HG02938 (cell line): Measurements from ENCODE around the gene TRERF1.

Source experiments
- ATAC-seq: cut with Tn5 transposase; IDR thresholded peaks from one replicate; pipeline ENCODE4 v1.9.1; 2021; ENCODE audit warnings: mild to moderate bottlenecking, moderate library complexity; ENCODE audit not compliant: unreplicated experiment

TRERF1 gene

DNA sequence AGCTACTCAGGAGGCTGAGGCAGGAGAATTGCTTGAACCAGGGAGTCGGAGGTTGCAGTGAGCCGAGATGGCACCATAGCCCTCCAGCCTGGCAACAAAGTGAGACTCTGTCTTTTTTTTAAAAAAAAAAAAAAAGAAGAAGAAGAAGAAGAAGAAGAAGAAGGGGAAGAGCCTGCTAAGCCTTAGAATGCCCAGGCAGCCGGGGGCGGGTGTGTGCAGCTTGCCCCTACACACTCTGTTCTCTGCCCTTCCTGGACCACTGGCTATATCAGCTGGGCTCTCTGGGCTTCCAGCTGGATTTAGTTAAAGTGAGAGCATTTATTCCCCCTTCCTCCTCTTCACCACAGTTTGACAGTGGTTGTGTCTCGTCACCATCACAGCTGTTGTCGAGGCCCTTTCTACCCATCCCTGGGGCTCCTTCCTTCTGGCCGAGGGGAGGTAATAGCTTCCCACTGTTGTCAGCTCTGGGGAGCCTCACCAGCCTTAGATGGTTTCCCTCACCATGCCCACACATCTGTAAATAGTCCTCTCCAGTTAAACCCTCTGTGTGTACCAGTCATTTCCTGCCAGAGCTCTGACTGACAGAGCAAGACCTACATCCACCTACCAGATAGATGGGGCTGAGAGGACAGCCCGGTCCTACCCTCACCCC is 77.6 kb downstream of the TRERF1 start:
- no peak for ATAC-seq

DNA sequence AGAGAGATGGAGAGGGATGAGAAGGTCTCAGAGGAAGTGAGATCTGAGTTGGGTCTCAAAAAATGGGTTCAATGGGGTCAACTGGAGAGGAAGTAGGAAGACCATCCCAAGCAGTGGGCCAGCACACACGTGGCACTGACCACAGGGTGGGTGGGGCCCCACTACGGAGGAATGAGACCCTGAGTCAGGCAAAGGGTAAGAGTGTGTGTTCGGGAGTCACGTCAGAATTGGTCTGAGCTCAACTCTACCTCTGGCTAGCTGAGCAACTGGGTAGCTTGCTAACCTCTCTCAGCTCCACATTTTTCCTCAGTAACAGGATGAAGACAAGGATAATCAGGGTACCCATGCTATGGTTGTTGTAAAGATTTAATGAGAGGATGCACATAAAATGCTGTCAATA is 79.0 kb downstream of the TRERF1 start:
- ATAC-seq = no peak

DNA sequence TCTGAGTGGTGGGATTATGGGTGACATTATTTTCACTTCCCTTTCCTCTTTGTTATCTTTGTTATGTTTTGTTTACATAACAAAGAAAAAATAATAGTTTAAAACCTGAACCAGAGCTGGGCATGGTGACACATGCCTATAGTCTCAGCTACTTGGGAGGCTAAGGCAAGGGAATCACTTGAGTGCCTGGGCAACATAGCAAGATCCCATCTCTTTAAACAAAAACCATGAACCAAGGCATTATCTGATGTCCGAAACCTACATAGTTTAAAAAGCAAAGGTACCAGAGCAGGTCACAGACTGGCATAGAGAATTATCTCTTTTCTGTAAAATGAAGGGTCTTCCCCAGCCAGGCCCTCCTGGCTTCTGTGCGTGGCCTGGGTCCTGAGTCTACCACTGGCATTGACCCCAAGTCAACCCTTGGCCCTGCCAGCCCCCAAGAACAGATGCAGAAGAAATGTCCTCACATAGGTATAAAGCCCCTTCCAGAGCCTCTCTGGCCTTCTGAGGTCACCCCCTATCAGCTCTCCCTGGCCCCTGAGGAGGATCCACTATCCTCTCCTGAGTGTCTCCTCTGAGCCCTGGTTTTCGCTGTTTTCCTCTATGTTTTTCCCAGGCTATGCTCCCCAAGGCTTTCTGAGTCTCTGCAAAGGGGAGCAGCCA is 81.3 kb downstream of the TRERF1 start:
- ATAC-seq = no peak

GRCh38 chr6:42369568-42369967 is 82.2 kb downstream of the TRERF1 start:
- no peak for ATAC-seq

- peak; percentile 22 for ATAC-seq
Observed at GRCh38 chr6:42368181-42368580, 83.5 kb downstream of the TRERF1 start.

GRCh38 chr6:42367353-42368011 is 84.2 kb downstream of the TRERF1 start:
- ATAC-seq = peak; percentile 69

GRCh38 chr6:42366999-42367352 is 84.8 kb downstream of the TRERF1 start:
- ATAC-seq = no peak

DNA sequence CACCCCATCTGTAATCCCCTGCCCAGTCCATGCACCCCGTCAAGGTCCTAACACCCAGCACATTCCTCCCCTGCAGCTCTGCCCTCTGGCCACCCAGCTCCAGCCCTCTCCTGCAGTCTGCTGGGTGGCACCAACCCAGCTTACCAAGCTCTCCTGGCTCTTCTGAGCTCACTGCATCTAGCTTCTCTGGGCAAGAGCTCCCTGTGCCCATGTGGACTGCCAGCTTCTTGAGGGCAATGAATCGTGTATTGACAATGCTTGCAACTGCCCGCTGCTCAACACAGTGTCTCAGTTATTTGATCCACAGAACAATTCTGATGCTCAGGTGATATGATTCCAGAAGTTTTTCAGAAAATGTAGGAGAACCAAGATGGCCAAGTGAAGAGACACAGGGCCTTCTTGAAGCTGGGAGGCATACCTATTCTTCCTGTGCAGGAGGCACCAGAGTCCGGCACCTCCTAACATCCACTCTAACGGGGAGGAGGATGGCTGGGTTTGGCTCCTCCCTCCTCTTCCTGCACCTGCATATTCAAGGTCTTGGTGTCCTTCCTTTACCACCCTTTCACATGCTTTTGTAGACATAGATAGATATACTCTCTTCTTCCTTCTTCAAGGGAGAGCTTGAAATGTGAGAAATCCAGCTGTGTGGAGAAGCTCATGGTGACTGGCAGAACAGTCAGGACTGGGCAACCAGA is 85.6 kb downstream of the TRERF1 start:
- no peak for ATAC-seq

- no peak for ATAC-seq
Observed at GRCh38 chr6:42365021-42365420, 86.7 kb downstream of the TRERF1 start.

DNA sequence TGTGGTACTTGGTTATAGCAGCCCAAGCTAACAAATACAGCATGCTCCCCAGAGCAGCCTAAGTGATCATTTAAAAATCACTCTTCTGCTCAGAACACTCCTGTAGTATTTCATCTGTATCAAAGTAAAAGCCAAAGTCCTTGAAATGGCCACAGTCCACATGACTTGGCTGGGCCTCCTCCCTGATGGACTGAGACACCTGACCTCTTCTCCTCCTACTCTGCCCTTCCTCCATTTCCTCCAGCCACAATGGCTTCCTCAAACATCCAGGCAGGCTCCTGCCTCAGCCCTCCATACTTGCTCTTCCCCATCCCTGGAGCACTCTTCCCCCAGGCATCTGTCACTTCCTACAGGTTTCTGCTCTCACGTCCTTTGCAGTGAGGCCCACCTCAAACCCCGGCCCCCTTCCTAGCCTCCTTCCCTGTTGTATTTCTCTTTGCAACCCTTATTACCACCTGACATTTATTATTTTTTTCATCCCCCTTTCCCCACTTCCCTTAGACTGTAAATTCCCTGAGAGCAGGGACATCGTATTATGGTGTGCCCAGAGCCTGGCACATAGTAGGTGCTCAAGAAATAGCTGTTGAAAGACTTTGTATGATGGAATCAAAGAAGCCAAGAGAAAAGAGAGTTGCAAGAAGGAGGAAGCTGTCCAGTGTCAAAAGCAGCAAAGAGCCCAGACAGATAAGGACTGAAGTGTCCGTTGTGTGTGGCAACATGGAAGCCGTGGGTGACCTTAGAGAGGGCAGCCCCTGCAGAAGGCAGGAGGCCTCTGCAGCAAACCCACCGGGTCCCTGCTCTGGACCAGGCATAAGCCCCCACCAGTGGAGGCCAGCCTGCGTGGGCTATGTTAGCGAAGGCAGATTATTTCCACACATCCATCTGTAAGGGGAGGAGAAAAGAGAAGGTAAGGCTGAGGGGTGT is 87.5 kb downstream of the TRERF1 start:
- ATAC-seq = no peak

- ATAC-seq = no peak
Observed at GRCh38 chr6:42361036-42361435, 90.7 kb downstream of the TRERF1 start.

- ATAC-seq = no peak
Observed at GRCh38 chr6:42359021-42359420, 92.7 kb downstream of the TRERF1 start.

DNA sequence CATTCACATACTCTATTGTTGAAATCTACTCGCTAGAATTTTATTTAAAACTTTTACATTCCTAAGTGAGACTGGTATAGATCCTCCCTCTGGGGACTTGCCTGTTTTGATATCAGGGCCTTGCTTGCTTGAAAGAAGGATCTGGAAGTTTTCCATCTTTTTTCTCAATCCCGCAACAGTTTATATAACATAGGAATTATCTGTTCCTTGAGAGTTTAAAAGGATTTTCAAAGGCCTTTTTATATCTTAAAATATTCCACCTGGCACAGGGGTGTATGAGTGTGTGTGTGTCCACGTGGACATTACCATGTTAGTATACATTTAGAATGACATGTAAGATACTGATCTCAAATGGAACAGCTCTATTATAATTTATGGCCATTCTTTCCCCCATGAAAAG is 96.3 kb downstream of the TRERF1 start:
- ATAC-seq = no peak

- ATAC-seq = no peak
Observed at GRCh38 chr6:42354702-42355101, 97.0 kb downstream of the TRERF1 start.

DNA sequence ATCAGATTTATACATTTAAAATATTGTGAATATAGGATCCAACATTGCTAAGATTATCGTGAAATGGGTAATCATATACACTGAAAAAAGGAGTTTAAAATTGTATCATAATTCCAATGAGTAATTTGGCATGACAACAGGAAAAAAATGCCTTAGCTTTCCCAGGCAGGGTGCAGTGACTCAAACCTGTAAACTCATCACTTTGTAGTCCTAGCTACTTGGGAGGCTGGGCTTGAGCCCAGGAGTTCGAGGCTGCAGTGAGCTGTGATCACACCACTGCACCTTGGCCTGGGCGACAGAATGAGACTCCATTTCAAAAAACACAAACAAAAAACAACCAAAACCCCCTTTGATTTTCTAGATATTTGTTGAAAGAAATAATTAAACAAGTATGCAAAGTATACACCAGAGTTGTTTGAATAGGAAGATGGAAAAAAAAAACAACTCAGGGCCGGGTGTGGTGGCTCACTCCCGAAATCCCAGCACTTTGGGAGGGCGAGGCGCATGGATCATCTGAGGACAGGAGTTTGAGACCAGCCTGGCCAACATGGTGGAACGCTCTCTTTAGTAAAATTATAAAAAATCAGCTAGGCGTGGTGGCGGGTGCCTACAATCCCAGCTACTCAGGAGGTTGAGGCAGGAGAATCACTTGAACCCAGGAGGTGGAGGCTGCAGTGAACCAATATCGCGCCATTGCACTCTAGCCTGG is 98.7 kb downstream of the TRERF1 start:
- ATAC-seq = no peak

DNA sequence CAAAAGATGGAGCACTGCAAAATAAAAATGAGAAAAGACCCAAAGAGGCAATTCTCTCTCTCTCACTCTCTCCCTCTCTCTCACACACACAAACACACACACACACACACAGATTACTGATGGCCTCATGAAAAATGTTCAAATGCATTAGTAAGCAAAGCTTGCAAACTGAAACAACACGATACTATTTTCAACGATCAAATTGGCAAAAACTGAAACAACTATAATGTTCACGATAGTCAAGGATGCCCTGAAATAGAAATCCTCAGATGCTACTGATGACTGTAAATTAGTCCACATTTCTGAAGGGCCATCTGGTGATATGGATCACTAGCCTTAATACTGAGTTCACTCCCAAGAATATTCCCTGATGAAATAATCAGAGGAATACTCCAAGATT is 100.8 kb downstream of the TRERF1 start:
- ATAC-seq = no peak

- ATAC-seq = no peak
Observed at GRCh38 chr6:42349753-42350511, 101.8 kb downstream of the TRERF1 start.

- ATAC-seq = no peak
Observed at GRCh38 chr6:42347456-42347855, 104.3 kb downstream of the TRERF1 start.

DNA sequence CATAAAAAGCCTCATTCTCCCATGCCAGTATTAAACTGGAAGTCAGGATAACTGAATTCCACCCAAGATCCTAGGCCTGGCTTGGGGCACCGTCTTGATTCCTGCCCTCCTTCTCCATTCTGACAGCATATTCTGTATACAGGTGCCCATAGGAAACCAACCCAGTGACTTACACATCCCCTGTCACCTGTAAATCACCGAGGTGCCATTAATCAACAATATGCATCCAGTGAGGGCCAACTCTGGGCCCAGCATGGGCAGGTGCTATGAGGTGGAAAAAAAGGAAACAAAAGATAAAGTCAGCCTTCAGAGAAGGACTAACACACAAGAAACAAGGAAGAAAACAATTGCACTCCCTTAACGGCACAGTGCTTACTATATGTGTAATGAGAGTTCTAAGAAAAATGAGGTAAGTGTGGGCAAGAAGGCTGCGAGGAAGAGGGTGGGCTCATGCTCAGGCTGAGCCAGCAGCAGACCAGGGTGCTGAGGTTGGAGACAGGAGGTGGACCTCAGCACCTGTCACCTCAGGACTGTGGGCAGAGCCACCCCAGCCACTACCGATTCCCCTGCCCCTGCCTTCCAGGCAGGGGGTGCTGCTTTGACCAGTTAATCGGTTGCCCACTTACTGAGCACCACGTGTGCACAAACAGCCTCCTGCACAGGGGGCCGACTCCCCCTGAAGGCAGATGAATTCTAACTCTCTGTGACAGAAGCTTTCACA is 105.9 kb downstream of the TRERF1 start:
- no peak for ATAC-seq
